HG03342 (cell line): Measurements from ENCODE around the gene KIF20A.
"Not testable (repeated sequence)": the region's sequence is repeated elsewhere in the genome, so short reads cannot be mapped to it uniquely, and the experiment has no call there.

ENCODE experiments used
- ATAC-seq: cut with Tn5 transposase; IDR thresholded peaks from one replicate; pipeline ENCODE4 v1.9.1; 2021; ENCODE audit warnings: mild to moderate bottlenecking, moderate library complexity; ENCODE audit not compliant: unreplicated experiment

KIF20A gene

GRCh38 chr5:138178516-138179276 lies at the start of gene KIF20A, which contains the start of gene BRD8:
TSS of gene KIF20A (plus strand) at chr5:138179112. CDS start at chr5:138179681, 569 bp downstream.
TSS of gene BRD8 (minus strand) at chr5:138178630. CDS start at chr5:138178614, 16 bp downstream.
- peak; percentile 85 for ATAC-seq

- ATAC-seq, result no peak
These were observed 49.6 kb upstream of the KIF20A start for GRCh38 chr5:138129347-138129746.

- ATAC-seq, result no peak
These were observed 46.4 kb upstream of the KIF20A start for GRCh38 chr5:138132543-138132942.

- no peak for ATAC-seq
These were observed 39.7 kb upstream of the KIF20A start, which contains the start of gene NME5 for GRCh38 chr5:138138949-138139780. TSS of gene NME5 (minus strand) at chr5:138139428. CDS start at chr5:138138780, 648 bp downstream.

GRCh38 chr5:138139781-138140090 lies 39.2 kb upstream of the KIF20A start:
- no peak for ATAC-seq

- no peak for ATAC-seq
These were observed 38.6 kb upstream of the KIF20A start for GRCh38 chr5:138140268-138140667.

GRCh38 chr5:138141734-138142133 lies 37.2 kb upstream of the KIF20A start:
- ATAC-seq, result no peak

- ATAC-seq, result not testable (repeated sequence)
These were observed 35.3 kb upstream of the KIF20A start for GRCh38 chr5:138143578-138143977.

GRCh38 chr5:138148811-138149210 lies 30.1 kb upstream of the KIF20A start:
- ATAC-seq, result no peak

GRCh38 chr5:138149530-138149929 lies 29.4 kb upstream of the KIF20A start:
- ATAC-seq, result no peak

GRCh38 chr5:138155977-138156376 lies 22.9 kb upstream of the KIF20A start:
- ATAC-seq, result not testable (repeated sequence)

GRCh38 chr5:138157626-138158025 lies 21.3 kb upstream of the KIF20A start:
- no peak for ATAC-seq

- ATAC-seq, result no peak
These were observed 19.2 kb upstream of the KIF20A start for GRCh38 chr5:138159666-138160065.

GRCh38 chr5:138160706-138161105 lies 18.2 kb upstream of the KIF20A start:
- ATAC-seq, result no peak

- ATAC-seq, result no peak
These were observed 15.2 kb upstream of the KIF20A start for GRCh38 chr5:138163721-138164120.

GRCh38 chr5:138169124-138169523 lies 9.8 kb upstream of the KIF20A start:
- no peak for ATAC-seq

- no peak for ATAC-seq
These were observed 8.6 kb upstream of the KIF20A start for GRCh38 chr5:138170299-138170698.

- no peak for ATAC-seq
These were observed 884 bp upstream of the KIF20A start for GRCh38 chr5:138177941-138178515.

- ATAC-seq, result no peak
These were observed 455 bp downstream of the KIF20A start for GRCh38 chr5:138179277-138179857.

- no peak for ATAC-seq
These were observed 1.4 kb downstream of the KIF20A start for GRCh38 chr5:138180183-138180782.

GRCh38 chr5:138180841-138181240 lies 1.9 kb downstream of the KIF20A start:
- no peak for ATAC-seq
